Esophagus squamous epithelium (tissue), 4 donors: Measurements from ENCODE around the gene GALNT11.

Experiments
- POLR2A ChIP-seq, 4 donors: fragments of 450-650 bp; IDR thresholded peaks; one replicate each; pipeline ENCODE4 v1.6.1; 2017; ENCODE audit warnings: antibody characterized with exemption in 4 of 4, mild to moderate bottlenecking in 4 of 4, moderate library complexity in 3 of 4
- TF ChIP-seq, protein P1 (sequence below), 6 experiments: fragments of 450-650 bp in 4 of 6; fragments of 200-600 bp in 2 of 6; sonication (generic) in 2 of 6; IDR thresholded peaks; one replicate each; pipeline ENCODE4 v1.5.1; 2016 to 2019; ENCODE audit warnings: antibody characterized with exemption in 6 of 6, mild to moderate bottlenecking in 4 of 6, moderate library complexity in 4 of 6

DNA sequence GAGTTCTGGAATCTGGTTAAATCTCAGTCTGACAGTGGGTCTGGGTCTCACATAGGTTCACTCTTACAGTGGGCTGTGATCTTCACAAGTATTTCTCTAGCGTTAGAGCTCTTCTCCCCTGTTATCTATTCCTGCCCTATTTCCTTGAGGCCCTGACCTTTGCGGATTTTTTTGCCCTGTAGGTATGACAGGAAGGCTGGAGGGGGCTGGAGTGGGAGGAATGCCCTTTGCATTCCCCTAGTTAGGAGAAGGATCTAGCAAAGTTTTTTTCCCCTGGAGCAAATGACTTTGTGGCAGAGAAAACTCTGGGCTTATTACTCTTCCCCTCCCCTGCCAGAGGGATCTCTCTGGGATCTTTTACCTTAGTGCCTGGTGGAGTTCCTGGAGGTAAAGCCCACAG is 49.2 kb downstream of the GALNT11 start:
- no peak for TF ChIP-seq POLR2A (IDR thresholded peaks at IDR 0.05)
- TF ChIP-seq, protein P1, sequence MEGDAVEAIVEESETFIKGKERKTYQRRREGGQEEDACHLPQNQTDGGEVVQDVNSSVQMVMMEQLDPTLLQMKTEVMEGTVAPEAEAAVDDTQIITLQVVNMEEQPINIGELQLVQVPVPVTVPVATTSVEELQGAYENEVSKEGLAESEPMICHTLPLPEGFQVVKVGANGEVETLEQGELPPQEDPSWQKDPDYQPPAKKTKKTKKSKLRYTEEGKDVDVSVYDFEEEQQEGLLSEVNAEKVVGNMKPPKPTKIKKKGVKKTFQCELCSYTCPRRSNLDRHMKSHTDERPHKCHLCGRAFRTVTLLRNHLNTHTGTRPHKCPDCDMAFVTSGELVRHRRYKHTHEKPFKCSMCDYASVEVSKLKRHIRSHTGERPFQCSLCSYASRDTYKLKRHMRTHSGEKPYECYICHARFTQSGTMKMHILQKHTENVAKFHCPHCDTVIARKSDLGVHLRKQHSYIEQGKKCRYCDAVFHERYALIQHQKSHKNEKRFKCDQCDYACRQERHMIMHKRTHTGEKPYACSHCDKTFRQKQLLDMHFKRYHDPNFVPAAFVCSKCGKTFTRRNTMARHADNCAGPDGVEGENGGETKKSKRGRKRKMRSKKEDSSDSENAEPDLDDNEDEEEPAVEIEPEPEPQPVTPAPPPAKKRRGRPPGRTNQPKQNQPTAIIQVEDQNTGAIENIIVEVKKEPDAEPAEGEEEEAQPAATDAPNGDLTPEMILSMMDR (IDR thresholded peaks at IDR 0.05) = no peak
